Cardiac septum (tissue), 1 donor: ENCODE results near the gene CLVS2. TPM values are rescaled to one million over a fixed set of nuclear protein-coding genes. Genes with fewer than 3 reads are reported as not detected.

Experiments
- DNase-seq: peaks from one replicate; pipeline ENCODE4 v3.0.0-alpha.2; 2020; ENCODE audit warnings: low spot score
- intact Hi-C: fragments of 100-400 bp; cut with DNase I; formaldehyde crosslinking; loops from one replicate; pipeline ENCODE4 v1.14.0; 2022
- total RNA-seq: library from RNA; stranded (reverse); fragmentation: NEBNext Ultra II Directional; extraction: Animal tissue kit (Norgen Biotek cat#: 25700); gene quantifications from one replicate; pipeline ENCODE4 v1.2.1, GENCODE V29; 2021
- donor health status: DM: no; HTN: no; CAD: no.

Gene CLVS2
- total RNA-seq, 1 donor from 2014 or later = not detected

DNA sequence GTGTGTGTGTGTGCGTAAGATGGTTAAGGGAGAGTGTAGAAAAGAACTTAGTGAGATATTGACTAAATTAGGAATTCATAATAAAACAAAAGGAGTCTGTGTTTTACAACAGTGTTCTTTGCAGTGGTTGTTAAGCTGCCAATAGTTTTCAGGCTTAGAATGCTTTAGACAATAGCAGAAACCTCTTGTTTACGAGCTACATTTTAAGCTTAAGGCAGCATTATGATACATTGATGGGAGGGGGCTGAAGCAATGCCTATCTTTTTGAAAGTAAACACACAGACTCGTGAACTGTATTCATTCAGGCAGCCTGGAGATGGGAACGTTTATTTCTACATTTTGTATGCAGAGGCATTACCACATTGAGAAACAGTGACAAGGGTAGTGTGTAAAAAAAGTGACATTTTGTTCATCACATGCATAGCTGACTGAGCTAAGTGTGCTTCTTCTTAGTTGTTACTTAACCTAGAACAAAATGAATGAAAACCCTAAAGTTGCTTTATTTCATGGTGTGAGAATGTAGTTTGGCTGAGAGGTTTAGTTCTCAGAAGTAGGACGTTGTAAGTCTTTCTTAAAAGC lies 21.2 kb downstream of the CLVS2 start:
- intact Hi-C loops = no loop called here
- no peak for DNase-seq

DNA sequence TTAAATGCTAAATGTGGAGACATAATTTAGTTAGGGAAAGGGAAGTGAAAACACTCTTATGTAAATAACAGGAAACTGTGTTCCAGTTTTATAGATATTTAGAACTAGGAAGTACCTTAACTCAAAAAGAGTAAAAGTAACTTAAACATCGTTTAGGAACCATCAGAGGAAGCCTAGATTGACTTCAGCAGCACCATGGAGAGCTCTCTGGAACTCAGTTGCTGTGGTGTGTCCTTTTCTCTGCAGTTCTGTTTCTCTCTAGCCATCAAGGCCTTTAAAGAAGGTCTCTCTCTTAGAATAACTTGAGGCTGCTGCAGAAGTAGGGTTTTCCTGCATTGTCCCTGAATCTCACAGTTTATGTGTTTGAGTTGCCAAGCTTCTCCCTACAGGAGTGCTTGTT lies 26.9 kb downstream of the CLVS2 start:
- intact Hi-C loops = no loop called here
- DNase-seq = no peak

DNA sequence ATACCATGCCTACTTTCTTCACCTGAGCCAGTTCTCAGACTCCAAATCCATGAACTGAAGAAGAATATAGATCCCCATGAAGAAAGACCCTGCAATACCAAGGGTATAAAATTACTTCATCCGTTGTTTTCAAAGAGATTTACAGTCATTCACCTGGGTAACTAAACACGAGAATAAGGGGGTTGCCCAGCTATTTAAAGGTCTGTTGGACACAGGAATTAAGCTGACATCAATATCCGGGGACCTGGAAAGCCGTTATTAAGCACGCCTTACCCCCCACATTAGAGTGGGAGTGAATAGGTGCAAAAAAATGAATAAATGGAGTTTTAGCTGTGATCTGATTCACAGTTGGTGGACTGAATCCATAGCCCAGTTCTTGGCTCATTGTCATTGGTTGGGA lies 28.9 kb downstream of the CLVS2 start:
- no peak for DNase-seq
- intact Hi-C loops = no loop called here

DNA sequence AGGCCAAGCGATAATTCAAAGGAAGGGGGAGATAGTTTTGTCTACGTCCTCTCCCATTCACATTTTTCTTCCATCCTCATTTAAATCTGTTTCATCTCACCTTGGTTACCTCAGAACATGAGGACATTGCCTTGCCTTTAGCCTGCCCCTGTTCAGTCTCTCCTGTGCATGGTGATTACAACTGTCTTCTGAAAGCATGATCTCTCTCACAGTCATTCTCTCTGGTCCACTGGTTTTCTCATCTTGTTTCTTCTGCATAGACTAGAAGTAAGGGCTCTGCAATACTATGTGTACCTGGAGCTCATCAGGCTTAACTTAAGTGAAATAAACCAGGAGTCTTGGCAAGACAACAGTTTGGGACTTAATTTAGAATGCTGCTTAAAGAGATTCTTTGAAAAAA lies 31.4 kb downstream of the CLVS2 start:
- intact Hi-C loops = no loop called here
- DNase-seq = no peak

DNA sequence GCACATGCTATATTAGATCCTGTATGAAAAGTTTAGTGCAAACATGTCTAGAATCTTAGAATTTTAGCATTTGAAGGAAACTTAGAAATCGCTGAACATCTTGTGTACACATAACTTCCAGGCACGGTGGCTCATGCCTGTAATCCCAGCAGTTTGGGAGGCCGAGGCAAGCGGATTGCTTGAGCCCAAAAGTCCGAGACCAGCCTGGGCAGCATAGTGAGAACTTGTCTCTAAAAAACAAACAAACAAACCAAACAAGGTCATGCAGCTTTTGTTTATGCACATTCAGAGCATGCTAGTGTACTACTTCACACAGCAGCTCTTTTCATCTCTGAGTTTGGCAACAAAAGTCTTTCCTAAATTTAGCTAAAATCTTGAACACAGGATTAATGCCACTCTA lies 32.2 kb downstream of the CLVS2 start:
- DNase-seq = no peak
- intact Hi-C loops = no loop called here

DNA sequence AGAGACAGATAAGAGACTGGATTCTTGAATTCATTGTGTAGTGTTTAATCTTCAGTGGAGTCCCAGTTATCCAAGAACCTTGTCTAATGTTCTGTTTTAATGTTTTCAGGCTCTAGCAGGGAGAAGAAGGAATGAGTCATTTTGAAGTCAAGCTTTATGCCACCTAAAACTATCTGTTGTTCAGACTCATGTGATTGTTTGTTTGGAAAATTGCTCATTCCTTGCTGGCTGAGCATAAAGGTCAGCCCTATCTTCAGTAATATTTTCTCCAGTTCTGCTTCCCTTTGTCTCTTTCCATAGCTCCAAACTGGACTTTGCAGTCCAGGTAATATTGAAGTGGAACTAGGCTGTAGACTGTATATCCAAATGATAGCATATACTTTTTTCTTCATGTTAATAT lies 34.2 kb downstream of the CLVS2 start:
- no peak for DNase-seq
- intact Hi-C loops = no loop called here

DNA sequence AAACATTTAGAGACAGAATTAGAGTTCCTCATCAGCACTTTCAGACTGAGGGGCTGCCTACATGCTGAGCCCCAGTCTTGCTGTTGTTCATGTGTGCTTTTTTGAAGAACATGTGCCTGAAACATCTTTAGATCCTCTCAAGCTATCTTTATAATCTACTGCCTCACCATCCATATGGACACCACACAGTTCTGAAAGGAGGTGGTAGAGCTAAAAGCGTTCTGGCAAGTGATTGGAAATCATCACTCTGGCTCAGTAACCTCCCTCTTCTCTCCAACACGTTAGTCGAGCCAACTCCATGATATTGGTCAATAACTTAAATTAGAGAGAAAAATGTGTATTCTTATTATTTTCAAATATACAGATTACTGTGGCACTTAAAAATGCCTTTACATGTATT lies 40.6 kb downstream of the CLVS2 start:
- DNase-seq = no peak
- intact Hi-C loops = no loop called here

DNA sequence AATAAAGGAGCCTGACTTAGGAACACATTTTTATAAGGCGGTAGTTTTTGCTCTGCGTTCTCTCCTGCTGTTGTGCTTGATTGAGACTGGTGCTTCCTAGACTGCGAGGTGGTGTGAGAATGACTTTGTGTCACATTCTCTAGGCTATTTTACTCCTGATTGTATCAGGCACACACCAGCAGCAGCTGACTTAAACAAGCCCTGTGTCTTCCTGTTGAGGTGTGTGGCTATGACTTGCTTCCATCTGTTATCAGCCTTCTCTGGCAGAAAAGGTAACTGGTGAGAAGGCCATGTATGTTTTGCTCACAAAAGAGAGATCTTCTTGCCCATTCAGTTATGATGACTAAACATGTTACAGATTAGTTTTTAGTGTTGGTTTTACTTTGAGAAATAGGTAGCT lies 43.4 kb downstream of the CLVS2 start:
- intact Hi-C loops = no loop called here
- no peak for DNase-seq

DNA sequence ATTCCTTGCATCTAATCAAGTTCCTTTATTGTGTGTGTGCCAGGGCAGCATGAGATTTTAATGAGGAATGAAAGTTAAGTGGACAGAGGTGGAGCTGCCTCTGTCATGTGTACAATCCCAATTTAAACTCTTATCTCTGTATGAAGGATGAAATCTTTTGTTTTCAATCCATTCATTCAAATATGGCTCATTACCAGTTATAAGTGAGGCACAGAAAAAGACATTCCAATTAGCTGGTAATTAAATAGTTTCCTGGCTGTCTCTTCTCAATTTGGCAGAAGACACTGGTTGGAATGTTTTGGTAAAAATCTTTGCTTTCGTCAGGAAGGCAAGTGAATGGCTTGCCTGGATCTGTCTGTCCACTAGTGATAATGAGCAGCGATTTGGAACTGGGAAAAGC lies 46.4 kb downstream of the CLVS2 start:
- intact Hi-C loops = no loop called here
- no peak for DNase-seq

DNA sequence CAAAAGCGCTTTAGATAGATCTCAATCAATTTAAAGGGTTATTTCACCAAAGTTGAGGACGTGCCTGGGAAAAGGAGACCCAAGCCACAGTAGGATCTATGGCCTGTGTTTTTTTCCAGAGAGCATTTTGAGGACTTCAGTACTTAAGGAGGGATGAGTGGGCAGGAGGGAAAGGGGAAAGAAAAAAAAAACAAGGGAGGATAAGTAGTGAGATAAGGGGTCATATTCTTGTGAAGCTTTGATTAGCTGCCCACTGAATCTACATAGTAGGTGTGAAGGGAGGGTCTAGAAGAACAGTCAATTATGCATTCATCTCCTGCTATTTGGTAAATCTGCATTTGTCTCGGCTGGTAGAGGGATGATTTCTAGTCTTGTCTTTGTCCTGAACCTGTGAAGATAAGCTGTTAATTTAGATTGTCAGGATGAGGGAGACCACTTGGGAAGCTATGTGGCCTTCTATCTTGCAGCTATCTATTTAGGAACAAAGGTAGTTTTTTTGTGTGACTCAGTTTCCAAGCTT lies 48.4 kb downstream of the CLVS2 start:
- intact Hi-C loops = no loop called here

DNA sequence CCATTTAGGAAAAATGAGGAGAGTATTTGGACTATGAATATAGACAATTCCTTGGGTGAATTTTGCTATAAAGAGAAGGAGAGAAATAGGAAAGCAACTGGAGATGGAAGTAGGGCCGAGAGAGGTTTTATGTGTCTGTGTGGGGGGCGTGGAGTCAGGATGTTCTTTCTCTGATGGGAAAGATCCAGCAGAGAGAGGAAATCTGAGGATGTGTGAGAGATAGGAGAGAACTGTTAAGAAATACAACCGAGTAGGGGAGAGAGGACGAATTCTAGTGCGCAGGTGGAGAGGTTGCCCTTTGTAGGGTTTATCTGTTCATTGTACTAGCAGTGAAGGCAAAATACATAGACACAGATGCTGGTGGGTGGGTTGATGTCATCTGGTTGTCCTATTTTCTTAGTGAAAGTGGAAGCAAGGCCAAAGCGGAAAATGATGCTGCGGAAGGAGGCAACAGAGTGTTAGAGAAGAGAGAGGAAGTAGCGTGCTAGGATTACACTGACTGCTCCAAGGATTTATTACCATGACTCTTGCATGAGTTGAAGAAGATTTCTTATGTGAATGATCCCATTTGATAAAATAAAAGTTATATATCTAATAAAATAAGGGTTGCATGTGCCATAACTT lies 57.7 kb downstream of the CLVS2 start:
- intact Hi-C loops = no loop called here
- DNase-seq = no peak

More for the DNA sequence above, 48.4 kb downstream of the CLVS2 start:
- no peak for DNase-seq

DNA sequence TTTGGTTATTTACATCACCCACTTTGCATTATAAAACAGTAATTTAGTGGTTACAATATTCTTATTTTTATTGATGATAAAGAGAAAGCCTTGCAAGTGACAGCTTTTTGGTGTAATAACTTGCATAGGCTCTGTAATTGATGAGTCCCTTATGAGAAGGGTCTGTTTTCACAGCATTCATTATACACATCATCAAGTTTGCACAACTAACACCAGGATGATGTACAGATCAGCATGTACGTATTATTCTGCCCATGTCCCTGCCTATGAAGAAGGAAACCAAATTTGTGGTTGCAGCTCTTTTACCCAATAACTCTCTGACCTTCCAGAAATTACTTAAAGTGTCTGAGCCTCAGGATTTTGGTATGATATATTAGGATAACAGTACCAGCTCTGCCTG lies 59.2 kb downstream of the CLVS2 start:
- DNase-seq = no peak
- intact Hi-C loops = no loop called here

DNA sequence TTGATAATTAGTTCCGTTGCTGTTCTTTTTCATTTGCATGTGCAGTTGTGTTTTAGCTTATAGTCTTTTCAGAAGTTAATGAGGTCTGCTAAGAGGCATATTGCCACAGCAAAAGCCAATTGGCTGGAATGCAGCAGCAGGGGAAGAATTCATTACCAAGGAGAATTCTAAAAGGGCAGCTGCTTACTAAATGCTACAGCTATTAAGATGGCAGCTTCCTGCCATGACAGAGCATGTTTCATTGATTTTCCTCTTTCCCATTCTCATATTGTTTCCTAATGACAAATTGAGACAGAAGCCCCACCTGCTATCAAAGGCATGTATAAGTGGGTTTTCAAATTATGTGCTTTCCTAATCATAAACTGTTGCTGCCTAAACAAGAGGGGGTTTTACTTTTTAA lies 66.6 kb downstream of the CLVS2 start:
- no peak for DNase-seq
- intact Hi-C loops = no loop called here

DNA sequence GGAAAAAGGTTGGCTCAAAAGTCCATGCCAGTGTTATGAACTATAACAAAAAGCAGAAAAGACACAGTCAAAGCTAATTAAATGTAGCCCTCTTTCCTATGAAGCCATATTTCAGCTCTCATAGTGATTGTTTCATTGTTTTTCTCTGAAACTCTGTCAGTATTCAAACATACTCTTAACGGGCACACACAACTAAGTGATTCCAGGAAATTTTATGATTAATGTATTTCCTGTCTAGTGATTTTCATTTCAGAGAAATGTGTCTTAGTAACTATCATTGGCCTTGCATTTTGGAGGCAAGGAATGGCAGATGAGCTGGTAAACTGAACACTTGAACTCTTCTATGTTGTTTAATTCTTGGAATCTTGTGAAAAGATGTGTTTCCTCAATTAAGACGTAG lies 68.0 kb downstream of the CLVS2 start:
- intact Hi-C loops = no loop called here
- DNase-seq = no peak

DNA sequence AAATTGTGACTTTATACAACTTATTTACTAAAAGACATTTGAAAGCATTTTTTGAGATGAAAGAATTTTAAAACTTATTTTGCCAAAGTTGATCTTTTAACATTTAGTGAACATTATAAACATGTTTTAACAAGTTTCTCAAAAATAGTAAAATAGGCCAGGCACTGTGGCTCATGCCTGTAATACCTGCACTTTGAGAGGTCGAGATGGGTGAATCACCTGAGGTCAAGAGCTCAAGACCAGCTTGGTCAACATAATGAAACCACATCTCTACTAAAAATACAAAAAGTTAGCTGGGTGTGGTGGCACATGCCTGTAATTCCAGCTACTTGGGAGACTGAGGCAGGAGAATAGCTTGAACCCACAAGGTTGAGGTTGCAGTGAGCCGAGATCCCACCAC lies 78.6 kb downstream of the CLVS2 start:
- DNase-seq = no peak
- intact Hi-C loops = no loop called here

DNA sequence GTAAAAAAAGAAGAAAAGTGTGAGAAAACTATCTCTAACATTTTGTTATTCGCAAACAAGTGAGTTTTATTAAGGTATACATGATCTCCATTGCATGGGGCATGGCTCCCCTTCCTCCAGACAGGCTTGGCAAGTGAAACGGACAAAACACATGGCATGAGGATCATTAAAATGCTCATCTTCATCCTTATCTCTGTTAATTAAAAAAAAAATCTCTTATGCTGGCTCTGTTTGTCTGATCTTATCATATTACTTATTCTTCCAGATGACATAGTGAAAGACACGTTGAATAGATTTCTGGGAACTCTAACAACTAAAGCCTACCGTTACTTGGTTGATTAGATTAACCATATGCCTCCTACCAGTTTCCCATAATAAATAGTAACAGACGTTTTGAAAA lies 89.4 kb downstream of the CLVS2 start:
- no peak for DNase-seq
- intact Hi-C loops = no loop called here

DNA sequence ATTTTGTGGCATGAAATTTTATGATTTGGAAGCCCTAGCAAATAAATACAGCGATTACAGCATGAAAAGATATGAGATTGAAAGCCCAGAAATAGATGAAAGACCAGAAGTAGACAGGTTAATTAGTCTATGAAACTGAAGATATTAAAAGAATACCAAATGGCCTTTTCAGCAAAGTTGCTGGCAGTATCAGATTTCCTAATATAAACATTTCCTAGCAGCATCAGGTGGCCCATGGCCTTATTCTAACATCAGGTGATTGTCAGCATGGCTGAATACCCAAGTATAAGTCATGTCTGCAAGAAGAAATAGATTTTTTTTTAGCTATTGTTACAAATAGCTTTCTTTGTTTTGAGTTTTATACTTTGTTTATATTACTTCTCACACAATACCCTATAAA lies 93.2 kb downstream of the CLVS2 start:
- no peak for DNase-seq
- intact Hi-C loops = no loop called here

DNA sequence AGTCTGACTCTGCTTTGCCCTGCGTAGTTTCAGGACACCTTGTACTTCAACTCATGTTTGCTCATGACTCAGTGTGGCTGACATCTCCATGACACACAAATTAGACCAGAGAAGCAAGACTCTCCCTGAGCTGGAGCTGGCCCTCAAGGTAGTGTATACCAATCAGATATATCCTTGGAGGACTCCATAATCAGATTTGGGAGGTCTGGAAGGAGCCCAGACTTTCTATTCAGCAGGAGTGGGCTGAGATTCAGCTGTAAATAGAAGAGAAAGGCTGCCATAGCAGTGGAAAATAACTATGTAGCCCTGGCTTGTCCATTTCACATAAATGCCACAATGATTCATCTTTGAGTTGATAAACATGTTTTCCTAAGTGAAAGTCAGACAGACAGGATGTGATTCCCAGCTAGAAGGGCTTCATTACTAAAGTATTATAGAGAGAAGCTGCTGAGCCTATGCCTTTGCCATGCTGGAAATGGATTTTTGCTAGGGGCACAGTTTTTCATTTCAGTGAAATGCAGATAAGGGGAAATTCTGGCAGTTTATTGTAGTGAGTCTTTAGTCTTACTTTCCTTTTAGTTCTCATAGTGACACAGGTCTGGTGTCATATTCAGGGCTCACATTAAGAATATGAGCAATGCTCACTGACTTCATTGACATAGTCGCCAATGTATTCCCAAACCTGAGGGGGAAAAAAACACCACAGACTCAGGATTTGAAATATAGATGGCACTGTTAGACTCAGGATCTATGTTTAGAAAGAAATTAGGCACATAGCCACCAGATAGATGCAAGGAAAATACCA lies 95.3 kb downstream of the CLVS2 start:
- DNase-seq = no peak
- intact Hi-C loops = no loop called here

DNA sequence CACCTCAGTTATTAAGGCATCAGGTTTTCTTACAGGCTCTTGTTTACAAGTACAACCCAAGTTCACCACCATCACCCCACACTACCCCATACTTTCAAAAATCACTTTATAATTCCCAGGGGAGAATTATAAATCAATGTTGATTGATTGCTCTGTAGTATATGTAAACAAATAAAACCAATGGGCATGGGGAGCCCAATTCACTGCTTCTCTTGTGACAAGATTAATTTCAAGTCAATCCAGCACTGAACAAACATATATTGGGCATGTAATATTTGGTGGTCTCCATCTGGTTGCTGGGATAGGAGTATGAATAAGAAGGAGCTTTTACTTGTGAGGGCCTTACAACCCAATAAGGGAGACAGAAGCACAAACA lies 95.8 kb downstream of the CLVS2 start:
- intact Hi-C loops = no loop called here
- DNase-seq = no peak

DNA sequence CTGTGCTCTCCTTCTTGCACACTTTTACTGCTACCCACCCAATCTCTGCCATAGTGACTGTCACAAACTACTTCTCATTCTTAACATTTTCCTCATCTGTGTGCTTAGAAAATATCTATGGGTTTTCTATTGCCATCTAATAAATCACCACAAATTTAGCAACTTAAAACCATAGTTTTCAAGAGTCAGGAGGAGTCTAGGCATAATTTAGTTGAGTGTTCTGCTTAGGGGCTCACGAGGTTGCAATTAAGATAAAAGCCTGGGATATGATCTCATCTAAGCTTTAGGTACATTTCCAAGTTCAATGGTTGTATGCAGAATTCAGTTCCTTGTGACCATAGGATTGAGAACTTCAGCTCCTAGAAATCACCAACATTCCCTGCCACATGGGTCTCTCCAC lies 98.8 kb downstream of the CLVS2 start:
- intact Hi-C loops = no loop called here
- no peak for DNase-seq

DNA sequence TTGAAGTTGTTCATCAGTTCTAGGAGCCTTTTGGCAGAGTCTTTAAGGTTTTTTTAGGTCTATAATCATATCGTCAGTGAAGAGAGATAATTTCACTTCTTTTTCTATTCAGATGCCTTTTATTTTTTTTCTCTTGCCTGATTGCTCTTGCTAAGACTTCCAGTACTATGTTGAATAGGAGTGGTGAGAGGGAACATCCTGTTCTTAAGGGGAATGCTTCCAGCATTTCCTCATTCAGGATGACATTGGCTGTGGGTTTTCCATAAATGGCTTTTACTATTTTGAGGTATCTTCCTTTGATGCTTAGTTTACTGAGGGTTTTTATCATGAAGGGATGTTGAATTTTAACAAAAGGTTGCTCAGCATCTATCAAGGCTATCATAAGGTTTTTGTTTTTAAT lies 109.5 kb downstream of the CLVS2 start:
- intact Hi-C loops = no loop called here
- DNase-seq = no peak
